ENCODE data around the gene SPHK2. TPM values are rescaled to one million over a fixed set of nuclear protein-coding genes. Genes with fewer than 3 reads are reported as not detected.

Gene SPHK2
- total and polyA plus RNA-seq, 5 donors = 7.3 to 12.7 (median 11.2) TPM

DNA sequence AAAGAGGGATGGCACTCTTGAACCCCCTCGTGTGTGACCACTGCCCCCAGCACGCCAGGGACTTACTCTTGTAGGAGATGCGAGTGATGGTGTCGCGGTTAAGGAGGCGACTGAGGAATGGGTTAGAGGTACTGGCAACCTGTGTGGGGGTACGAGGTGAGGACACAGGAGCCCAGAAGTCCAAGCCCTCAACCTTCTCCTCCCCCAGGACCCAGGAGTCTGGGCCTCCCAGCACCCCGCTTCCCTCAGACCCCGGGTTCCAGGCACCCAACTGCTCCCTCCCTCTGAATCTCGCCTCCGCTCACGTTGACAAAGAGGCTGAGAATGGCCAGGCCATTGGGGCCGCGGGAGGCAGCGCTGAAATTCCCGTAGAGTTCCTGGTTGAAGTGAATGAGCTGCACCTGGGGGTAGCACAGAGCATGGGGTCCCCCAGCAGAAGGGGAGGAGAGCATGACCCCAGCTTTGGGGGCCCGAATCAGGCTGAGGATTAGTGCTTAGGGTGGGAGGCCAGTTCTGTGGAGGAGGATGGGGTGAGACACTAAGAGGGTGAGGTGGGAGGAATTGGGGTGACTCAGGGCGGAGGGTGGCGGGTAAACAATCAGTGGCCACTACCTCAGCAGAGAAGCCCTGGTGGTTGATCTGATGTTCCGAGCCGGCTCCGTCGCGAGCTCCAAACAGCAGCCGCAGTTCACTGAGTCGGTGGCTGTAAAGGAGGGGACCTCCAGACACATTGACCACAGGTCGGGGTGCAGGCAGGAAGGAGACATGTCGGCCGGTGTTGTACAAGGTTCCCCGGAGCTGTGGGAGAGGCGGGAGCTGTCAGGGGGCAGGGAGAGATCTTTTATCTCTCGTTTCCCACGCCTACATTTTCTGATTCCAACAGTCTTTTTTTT, 20.4 kb downstream of the SPHK2 start:
- intact Hi-C loops (cut with DNase I) = loop anchor here in 2 of 4 donors (10.0 kb wide), 1 partner anchor 195 kb away; the partner anchor contains the start of gene HSD17B14 (in 2 of the 2)
- H3K4me1 ChIP-seq (ENCODE audit: control insufficient read depth, insufficient read depth, low read length) = peaks cover 4% of the 10 kb centered on the region
- peak in 2 of 3 donors; percentile 56 to 69 for DNase-seq
- no peak for ATAC-seq
- H3K27me3 ChIP-seq (ENCODE audit: control insufficient read depth, insufficient read depth) = no peaks in the 10 kb centered on the region
- H3K9me3 ChIP-seq (ENCODE audit: control insufficient read depth, low read length) = no peaks in the 10 kb centered on the region
- WGBS = 63% methylated on average over 33 of the region's 33 CpGs
- no peak overlapping the region for H3K4me3 ChIP-seq (ENCODE audit: low read length)
- no peak overlapping the region for H3K27ac ChIP-seq (ENCODE audit: low read length)

GRCh38 chr19:48641850-48642249, 22.5 kb downstream of the SPHK2 start:
- intact Hi-C loops (cut with DNase I) = loop anchor here in 2 of 4 donors (10.0 kb wide), 1 partner anchor 193 kb away; the partner anchor contains the start of gene HSD17B14 (in 2 of the 2)

DNA sequence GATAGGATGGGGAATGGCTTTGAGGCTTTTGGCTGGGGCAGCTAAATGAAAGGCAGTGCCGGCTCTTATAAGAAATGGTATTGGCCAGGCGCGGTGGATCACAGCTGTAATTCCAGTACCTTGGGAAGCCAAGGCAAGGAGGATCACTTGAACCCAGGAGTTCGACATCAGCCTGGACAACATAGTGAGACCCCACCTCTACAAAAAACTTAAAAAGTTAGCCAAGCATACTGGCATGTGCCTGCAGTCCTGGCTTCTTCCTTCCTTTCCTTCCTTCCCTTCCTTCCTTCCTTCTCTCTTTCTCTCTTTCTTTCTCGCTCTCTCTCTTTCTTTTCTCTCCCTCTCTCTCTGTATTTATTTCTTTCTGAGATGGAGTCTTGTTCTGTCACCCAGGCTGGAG, 23.6 kb downstream of the SPHK2 start:
- Histone ChIP-seq H3K9me3 (ENCODE audit: control insufficient read depth, low read length) (no peaks in the 10 kb centered on the region), H3K4me3 (ENCODE audit: low read length) (no peak overlapping the region), H3K27me3 (ENCODE audit: control insufficient read depth, insufficient read depth) (no peaks in the 10 kb centered on the region), H3K27ac (ENCODE audit: low read length) (no peak overlapping the region), H3K4me1 (ENCODE audit: control insufficient read depth, insufficient read depth, low read length) (no peaks in the 10 kb centered on the region)
- DNase-seq (no peak), ATAC-seq (no peak)
- WGBS = 88% methylated on average over 5 of the region's 5 CpGs
- intact Hi-C loops (cut with DNase I) = loop anchor here in 2 of 4 donors (10.0 kb wide), 1 partner anchor 192 kb away; the partner anchor contains the start of gene HSD17B14 (in 2 of the 2)

More at GRCh38 chr19:48641850-48642249, 22.5 kb downstream of the SPHK2 start:
- Histone ChIP-seq H3K27ac (ENCODE audit: low read length) (no peak overlapping the region), H3K4me1 (ENCODE audit: control insufficient read depth, insufficient read depth, low read length) (no peaks in the 10 kb centered on the region), H3K27me3 (ENCODE audit: control insufficient read depth, insufficient read depth) (no peaks in the 10 kb centered on the region), H3K4me3 (ENCODE audit: low read length) (no peak overlapping the region), H3K9me3 (ENCODE audit: control insufficient read depth, low read length) (no peaks in the 10 kb centered on the region)
- 94% methylated on average over 2 of the region's 2 CpGs for WGBS
- ATAC-seq (no peak), DNase-seq (no peak)

GRCh38 chr19:48644355-48644754, 25.0 kb downstream of the SPHK2 start:
- intact Hi-C loops (cut with DNase I) = loop anchor here in 2 of 4 donors (10.0 kb wide), 1 partner anchor 190 kb away; the partner anchor contains the start of gene HSD17B14 (in 2 of the 2)
- Histone ChIP-seq H3K27me3 (ENCODE audit: control insufficient read depth, insufficient read depth) (no peaks in the 10 kb centered on the region), H3K27ac (ENCODE audit: low read length) (no peak overlapping the region), H3K4me1 (ENCODE audit: control insufficient read depth, insufficient read depth, low read length) (no peaks in the 10 kb centered on the region), H3K9me3 (ENCODE audit: control insufficient read depth, low read length) (no peaks in the 10 kb centered on the region), H3K4me3 (ENCODE audit: low read length) (no peak overlapping the region)
- WGBS = 74% methylated on average over 4 of the region's 4 CpGs
- DNase-seq = no peak
- ATAC-seq = no peak

DNA sequence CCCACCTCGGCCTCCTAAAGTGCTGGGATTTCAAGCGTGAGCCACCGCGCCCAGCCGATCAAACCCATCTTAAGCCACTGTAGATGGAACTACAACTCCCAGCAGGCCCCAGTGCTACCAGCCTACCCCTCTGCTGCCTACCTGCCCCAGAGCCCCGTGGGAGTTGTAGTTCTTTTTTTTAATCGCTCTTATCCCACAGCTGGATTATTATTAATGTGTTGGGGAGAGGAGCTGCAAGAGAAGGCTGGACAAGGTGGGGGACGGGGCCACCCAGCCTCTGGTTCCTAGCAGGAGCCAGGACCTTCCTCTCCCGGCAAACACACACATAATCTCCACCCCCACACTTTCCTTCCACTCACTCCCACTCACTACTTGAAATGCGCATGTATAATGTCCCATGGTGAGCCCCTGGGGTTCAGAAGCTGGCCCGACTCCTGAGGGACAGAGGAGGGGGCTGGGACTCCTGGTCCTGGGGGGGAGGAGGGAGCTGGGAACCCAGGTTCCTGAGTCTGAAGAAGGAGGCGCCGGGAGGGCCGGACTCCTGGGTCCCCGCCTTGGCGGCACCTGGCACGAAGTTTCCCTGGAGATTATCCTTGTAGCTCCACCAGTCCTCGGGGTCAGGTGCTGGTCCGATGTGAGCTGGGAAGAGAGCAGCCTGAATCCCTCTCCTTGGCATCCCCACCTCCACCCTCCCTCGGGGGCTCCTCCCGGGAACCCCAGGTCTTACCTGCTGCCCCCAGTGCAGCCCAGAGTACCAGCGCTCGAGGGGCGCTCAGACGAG, 25.7 kb downstream of the SPHK2 start:
- Histone ChIP-seq H3K27me3 (ENCODE audit: control insufficient read depth, insufficient read depth) (no peaks in the 10 kb centered on the region), H3K4me1 (ENCODE audit: control insufficient read depth, insufficient read depth, low read length) (no peaks in the 10 kb centered on the region), H3K4me3 (ENCODE audit: low read length) (peak overlapping the region; percentile 63), H3K27ac (ENCODE audit: low read length) (peak overlapping the region; percentile 18), H3K9me3 (ENCODE audit: control insufficient read depth, low read length) (no peaks in the 10 kb centered on the region)
- WGBS = 1% methylated on average over 25 of the region's 25 CpGs
- peak; percentile 77 to 80 for ATAC-seq
- DNase-seq = peak; percentile 79 to 90 (median 85)
- intact Hi-C loops (cut with DNase I) = loop anchor here in 3 of 4 donors (5.0 to 10.0 kb wide), 2 partner anchors 190 to 192 kb away; partner anchors contain the start of gene HSD17B14 (in 3 of the 3)

GRCh38 chr19:48645620-48646000, 26.3 kb downstream of the SPHK2 start:
- H3K4me1 ChIP-seq (ENCODE audit: control insufficient read depth, insufficient read depth, low read length) = no peaks in the 10 kb centered on the region
- no peaks in the 10 kb centered on the region for H3K9me3 ChIP-seq (ENCODE audit: control insufficient read depth, low read length)
- under 1% methylated on average over 6 of the region's 6 CpGs for WGBS
- peak in 1 of 3 donors; percentile 76 for DNase-seq
- peak; percentile 8 to 10 for ATAC-seq
- peak overlapping the region; percentile 63 for H3K27ac ChIP-seq (ENCODE audit: low read length)
- intact Hi-C loops (cut with DNase I) = loop anchor here in 3 of 4 donors (5.0 to 10.0 kb wide), 2 partner anchors 189 to 192 kb away; partner anchors contain the start of gene HSD17B14 (in 3 of the 3)
- H3K27me3 ChIP-seq (ENCODE audit: control insufficient read depth, insufficient read depth) = no peaks in the 10 kb centered on the region
- peak overlapping the region; percentile 63 for H3K4me3 ChIP-seq (ENCODE audit: low read length)

DNA sequence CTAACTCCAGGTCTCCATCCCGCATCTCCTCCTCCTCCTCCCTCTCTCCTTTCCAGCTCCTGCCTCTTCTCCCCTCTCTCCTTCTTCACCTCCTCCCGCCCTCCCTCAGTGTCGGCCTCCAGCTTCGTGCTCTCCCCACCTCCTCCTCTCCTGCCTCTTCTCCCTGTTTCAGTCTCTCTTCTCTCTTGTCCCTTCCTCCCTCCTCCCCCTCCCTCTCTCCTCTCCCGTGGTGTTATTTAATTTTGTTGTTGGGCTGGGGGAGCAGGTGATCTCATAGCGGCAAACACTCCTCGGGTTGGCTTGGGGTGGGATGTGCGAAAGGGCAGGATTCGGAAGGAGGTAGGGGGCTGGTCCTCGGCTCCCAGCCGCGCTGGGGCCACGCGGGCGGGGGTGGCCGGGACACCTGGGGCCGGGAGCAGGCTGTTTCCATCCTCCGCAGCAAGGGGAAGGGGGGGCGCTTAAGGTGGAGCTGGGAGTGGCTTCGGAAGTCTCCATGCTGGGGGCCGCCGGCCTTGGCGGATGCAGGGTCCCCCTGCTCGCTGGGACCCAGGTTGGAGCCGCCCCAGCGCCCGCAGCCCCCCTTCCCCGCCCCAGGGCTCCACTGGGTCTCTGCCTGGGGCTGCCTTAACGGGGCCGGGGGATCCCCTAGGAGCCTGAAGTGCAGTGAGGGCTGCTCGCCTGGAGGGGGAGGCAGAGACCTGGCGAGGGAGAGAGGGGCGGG, 26.9 kb downstream of the SPHK2 start, which contains the start of gene CA11:
Gene CA11, minus strand, starts transcription at position 187 of the 721 bp plus-strand sequence. CDS start 555 bp downstream, outside the sequence.
- 1% methylated on average over 33 of the region's 33 CpGs for WGBS
- intact Hi-C loops (cut with DNase I) = loop anchor here in 3 of 4 donors (5.0 to 10.0 kb wide), 2 partner anchors 189 to 191 kb away; partner anchors contain the start of gene HSD17B14 (in 3 of the 3)

DNA sequence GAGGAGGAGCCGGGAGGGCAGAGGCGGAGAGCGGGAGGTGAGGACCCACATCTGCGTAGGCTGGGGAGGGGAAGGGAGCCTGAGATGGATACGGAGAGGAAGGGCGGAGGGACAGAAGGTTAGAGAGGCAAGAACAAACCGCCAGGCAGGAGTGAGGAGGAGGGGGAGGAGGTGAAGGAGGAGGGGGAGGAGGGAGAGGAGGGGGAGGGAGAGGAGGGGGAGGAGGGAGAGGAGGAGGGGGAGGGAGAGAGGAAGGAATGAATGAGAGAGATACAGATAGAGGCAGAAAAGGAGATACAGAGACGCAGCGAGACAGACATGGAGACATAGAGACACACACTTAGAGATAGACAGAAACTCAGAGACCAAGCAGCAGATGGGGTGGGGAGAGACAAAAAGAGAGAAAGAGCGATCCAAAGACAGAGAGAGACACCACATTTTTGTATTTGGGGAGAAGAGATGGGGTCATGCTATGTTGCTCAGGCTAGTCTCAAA, 27.5 kb downstream of the SPHK2 start:
- DNase-seq (no peak), ATAC-seq (no peak)
- Histone ChIP-seq H3K27ac (ENCODE audit: low read length) (no peak overlapping the region), H3K4me1 (ENCODE audit: control insufficient read depth, insufficient read depth, low read length) (no peaks in the 10 kb centered on the region), H3K27me3 (ENCODE audit: control insufficient read depth, insufficient read depth) (no peaks in the 10 kb centered on the region), H3K9me3 (ENCODE audit: control insufficient read depth, low read length) (no peaks in the 10 kb centered on the region), H3K4me3 (ENCODE audit: low read length) (peak overlapping the region; percentile 63)
- WGBS = 12% methylated on average over 8 of the region's 10 CpGs
- intact Hi-C loops (cut with DNase I) = loop anchor here in 3 of 4 donors (5.0 to 10.0 kb wide), 2 partner anchors 188 to 191 kb away; partner anchors contain the start of gene HSD17B14 (in 3 of the 3)

More for the DNA sequence above, 26.9 kb downstream of the SPHK2 start, which contains the start of gene CA11:
- H3K4me1 ChIP-seq (ENCODE audit: control insufficient read depth, insufficient read depth, low read length) = no peaks in the 10 kb centered on the region
- H3K4me3 ChIP-seq (ENCODE audit: low read length) = peak within 1 kb of the TSS; percentile 63
- H3K27ac ChIP-seq (ENCODE audit: low read length) = peak within 1 kb of the TSS; percentile 63
- ATAC-seq (peak; percentile 92 to 93), DNase-seq (peak; percentile 89 to 96 (median 96))
- H3K27me3 ChIP-seq (ENCODE audit: control insufficient read depth, insufficient read depth) = no peaks in the 10 kb centered on the region
- no peaks in the 10 kb centered on the region for H3K9me3 ChIP-seq (ENCODE audit: control insufficient read depth, low read length)

DNA sequence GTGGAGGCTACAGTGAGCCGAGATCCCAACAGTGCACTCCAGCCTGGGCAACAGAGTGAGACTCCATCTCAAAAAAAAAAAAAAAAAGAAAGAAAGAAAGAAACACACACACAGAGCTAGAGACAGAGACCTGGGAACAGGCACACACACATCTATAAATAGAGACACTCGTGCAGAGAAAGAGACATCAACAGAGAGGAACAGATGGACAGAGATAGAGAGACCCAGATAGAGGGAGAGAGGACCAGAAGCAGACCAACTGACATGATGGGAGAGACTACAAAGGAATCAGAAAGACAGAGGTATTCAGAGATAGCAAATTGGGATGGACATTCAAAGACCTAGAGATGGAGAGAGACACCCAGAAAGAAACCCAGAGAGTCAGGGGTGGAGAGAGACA, 28.8 kb downstream of the SPHK2 start:
- WGBS = 62% methylated on average over 2 of the region's 2 CpGs
- no peaks in the 10 kb centered on the region for H3K27me3 ChIP-seq (ENCODE audit: control insufficient read depth, insufficient read depth)
- no peak overlapping the region for H3K4me3 ChIP-seq (ENCODE audit: low read length)
- intact Hi-C loops (cut with DNase I) = loop anchor here in 3 of 4 donors (5.0 to 10.0 kb wide), 2 partner anchors 187 to 189 kb away; partner anchors contain the start of gene HSD17B14 (in 3 of the 3)
- no peaks in the 10 kb centered on the region for H3K9me3 ChIP-seq (ENCODE audit: control insufficient read depth, low read length)
- ATAC-seq (no peak), DNase-seq (no peak)
- no peaks in the 10 kb centered on the region for H3K4me1 ChIP-seq (ENCODE audit: control insufficient read depth, insufficient read depth, low read length)
- H3K27ac ChIP-seq (ENCODE audit: low read length) = no peak overlapping the region
